ENCODE data around the gene ERBB3.

ERBB3 gene

GRCh38 chr12:56120158-56120846, 40.3 kb downstream of the ERBB3 start:
- peak overlapping the region; percentile 64; the same call in 1 of the 2 replicates for H3K9ac ChIP-seq (ENCODE audit: low read length)
- no peak for TF ChIP-seq CTCF (IDR thresholded peaks at IDR 0.05; ENCODE audit: insufficient read depth, low read length, poor library complexity, severe bottlenecking)
- no peak for TF ChIP-seq EZH2phosphoT487 (conservative IDR thresholded peaks at IDR 0.05; ENCODE audit: low read length)
- H3K4me3 ChIP-seq (ENCODE audit: insufficient read depth, low read length, poor library complexity, severe bottlenecking) = no peak overlapping the region
- peaks cover 39% of the 10 kb centered on the region for H3F3A ChIP-seq (ENCODE audit: insufficient read depth)
- H3K9me3 ChIP-seq (ENCODE audit: insufficient read depth, low read length) = no peaks in the 10 kb centered on the region
- H3K79me2 ChIP-seq (ENCODE audit: insufficient read depth, low read length) = peaks cover 21% of the 10 kb centered on the region
- no peaks in the 10 kb centered on the region for H4K20me1 ChIP-seq (ENCODE audit: low read depth, low read length)
- peaks cover 5% of the 10 kb centered on the region; the same call in 1 of the 2 replicates for H3K36me3 ChIP-seq (ENCODE audit: low read length)
- H3K4me2 ChIP-seq (ENCODE audit: low read depth, low read length, poor library complexity, severe bottlenecking) = peak overlapping the region; percentile 82
- H3K9me2 ChIP-seq (replicated peaks; ENCODE audit: insufficient read depth, low read length) = no peaks in the 10 kb centered on the region
- no peaks in the 10 kb centered on the region for H3K27me3 ChIP-seq (ENCODE audit: low read length)
- no peak overlapping the region for H2AFZ ChIP-seq (ENCODE audit: low read depth, low read length, severe bottlenecking)
- H3K27ac ChIP-seq (ENCODE audit: low read depth, low read length) = no peak overlapping the region

- no peak overlapping the region for H3K9ac ChIP-seq (ENCODE audit: low read length)
- no peak overlapping the region for H3K4me2 ChIP-seq (ENCODE audit: low read depth, low read length, poor library complexity, severe bottlenecking)
- H3K9me3 ChIP-seq (ENCODE audit: insufficient read depth, low read length) = no peaks in the 10 kb centered on the region
- H3K36me3 ChIP-seq (ENCODE audit: low read length) = peaks cover 5% of the 10 kb centered on the region; the same call in 1 of the 2 replicates
- H3K79me2 ChIP-seq (ENCODE audit: insufficient read depth, low read length) = peaks cover 21% of the 10 kb centered on the region
- H3K9me2 ChIP-seq (replicated peaks; ENCODE audit: insufficient read depth, low read length) = no peaks in the 10 kb centered on the region
- TF ChIP-seq CTCF (IDR thresholded peaks at IDR 0.05; ENCODE audit: insufficient read depth, low read length, poor library complexity, severe bottlenecking) = no peak
- no peak for TF ChIP-seq EZH2phosphoT487 (conservative IDR thresholded peaks at IDR 0.05; ENCODE audit: low read length)
- no peaks in the 10 kb centered on the region for H3K27me3 ChIP-seq (ENCODE audit: low read length)
- H2AFZ ChIP-seq (ENCODE audit: low read depth, low read length, severe bottlenecking) = no peak overlapping the region
- H4K20me1 ChIP-seq (ENCODE audit: low read depth, low read length) = no peaks in the 10 kb centered on the region
- no peak overlapping the region for H3K4me3 ChIP-seq (ENCODE audit: insufficient read depth, low read length, poor library complexity, severe bottlenecking)
- H3F3A ChIP-seq (ENCODE audit: insufficient read depth) = peaks cover 31% of the 10 kb centered on the region
- no peak overlapping the region for H3K27ac ChIP-seq (ENCODE audit: low read depth, low read length)
These were observed 41.4 kb downstream of the ERBB3 start for GRCh38 chr12:56121204-56121870.

- no peak overlapping the region for H3K4me2 ChIP-seq (ENCODE audit: low read depth, low read length, poor library complexity, severe bottlenecking)
- no peaks in the 10 kb centered on the region for H3K27me3 ChIP-seq (ENCODE audit: low read length)
- H3F3A ChIP-seq (ENCODE audit: insufficient read depth) = peaks cover 32% of the 10 kb centered on the region
- H3K9me3 ChIP-seq (ENCODE audit: insufficient read depth, low read length) = no peaks in the 10 kb centered on the region
- no peaks in the 10 kb centered on the region for H3K9me2 ChIP-seq (replicated peaks; ENCODE audit: insufficient read depth, low read length)
- no peaks in the 10 kb centered on the region for H4K20me1 ChIP-seq (ENCODE audit: low read depth, low read length)
- peaks cover 12% of the 10 kb centered on the region for H3K79me2 ChIP-seq (ENCODE audit: insufficient read depth, low read length)
- TF ChIP-seq CTCF (IDR thresholded peaks at IDR 0.05; ENCODE audit: insufficient read depth, low read length, poor library complexity, severe bottlenecking) (no peak), EZH2phosphoT487 (conservative IDR thresholded peaks at IDR 0.05; ENCODE audit: low read length) (no peak)
- no peak overlapping the region for H2AFZ ChIP-seq (ENCODE audit: low read depth, low read length, severe bottlenecking)
- H3K27ac ChIP-seq (ENCODE audit: low read depth, low read length) = no peak overlapping the region
- no peak overlapping the region for H3K9ac ChIP-seq (ENCODE audit: low read length)
- no peaks in the 10 kb centered on the region for H3K36me3 ChIP-seq (ENCODE audit: low read length)
- no peak overlapping the region for H3K4me3 ChIP-seq (ENCODE audit: insufficient read depth, low read length, poor library complexity, severe bottlenecking)
These were observed 42.7 kb downstream of the ERBB3 start for GRCh38 chr12:56122637-56123036.

All from SU-DHL-6 (cell line).